HTR-8/SVneo (cell line): Measurements from ENCODE around the gene CACTIN.
"Not testable (repeated sequence)": the region's sequence is repeated elsewhere in the genome, so short reads cannot be mapped to it uniquely, and the experiment has no call there.

Experiments used
- DNase-seq: peaks from one replicate; pipeline ENCODE4 v3.0.0; 2011; ENCODE audit warnings: low spot score, mixed read lengths; ENCODE audit not compliant: insufficient read length
- FAIRE-seq: peaks from 2 replicates; lab custom pipeline; 2011; peaks lifted over from hg19 to GRCh38; lab: Jason Lieb, UNC

The CACTIN gene

GRCh38 chr19:3626473-3627350 is at the start of gene CACTIN:
Gene CACTIN, minus strand, starts transcription at chr19:3626790. Its CDS starts 28 bp downstream, at chr19:3626762.
- DNase-seq (peak; percentile 99), FAIRE-seq (peak; percentile 92)

GRCh38 chr19:3674784-3675543 is 48.4 kb upstream of the CACTIN start:
- DNase-seq (no peak), FAIRE-seq (no peak)

GRCh38 chr19:3673506-3674439 is 47.2 kb upstream of the CACTIN start:
- DNase-seq = no peak
- no peak for FAIRE-seq

GRCh38 chr19:3672993-3673392 is 46.4 kb upstream of the CACTIN start:
- no peak for FAIRE-seq
- no peak for DNase-seq

- FAIRE-seq = no peak
- DNase-seq = no peak
These were observed 46.0 kb upstream of the CACTIN start for GRCh38 chr19:3672575-3672948.

GRCh38 chr19:3671680-3672574 is 45.3 kb upstream of the CACTIN start:
- no peak for FAIRE-seq
- DNase-seq = no peak

- DNase-seq (no peak), FAIRE-seq (no peak)
These were observed 44.4 kb upstream of the CACTIN start for GRCh38 chr19:3670796-3671679.

- FAIRE-seq (no peak), DNase-seq (no peak)
These were observed 43.6 kb upstream of the CACTIN start for GRCh38 chr19:3669947-3670795.

- DNase-seq = no peak
- no peak for FAIRE-seq
These were observed 42.7 kb upstream of the CACTIN start for GRCh38 chr19:3669082-3669946.

GRCh38 chr19:3668331-3669081 is 41.9 kb upstream of the CACTIN start:
- FAIRE-seq = no peak
- no peak for DNase-seq

- DNase-seq (no peak), FAIRE-seq (no peak)
These were observed 41.2 kb upstream of the CACTIN start for GRCh38 chr19:3667766-3668165.

GRCh38 chr19:3667037-3667638 is 40.5 kb upstream of the CACTIN start:
- DNase-seq = no peak
- FAIRE-seq = no peak

- DNase-seq, FAIRE-seq: not testable (repeated sequence)
These were observed 39.9 kb upstream of the CACTIN start for GRCh38 chr19:3666545-3666856.

- DNase-seq (peak; percentile 69), FAIRE-seq (peak; percentile 94)
These were observed 39.3 kb upstream of the CACTIN start for GRCh38 chr19:3665681-3666544.
